HG03175 (cell line): Measurements from ENCODE around the gene PPFIBP2.

Experiments used
- ATAC-seq: cut with Tn5 transposase; IDR thresholded peaks from one replicate; pipeline ENCODE4 v1.9.1; 2021; ENCODE audit warnings: mild to moderate bottlenecking, moderate library complexity; ENCODE audit not compliant: unreplicated experiment

PPFIBP2 gene

GRCh38 chr11:7683571-7683970, 169.8 kb downstream of the PPFIBP2 start:
- ATAC-seq = no peak

DNA sequence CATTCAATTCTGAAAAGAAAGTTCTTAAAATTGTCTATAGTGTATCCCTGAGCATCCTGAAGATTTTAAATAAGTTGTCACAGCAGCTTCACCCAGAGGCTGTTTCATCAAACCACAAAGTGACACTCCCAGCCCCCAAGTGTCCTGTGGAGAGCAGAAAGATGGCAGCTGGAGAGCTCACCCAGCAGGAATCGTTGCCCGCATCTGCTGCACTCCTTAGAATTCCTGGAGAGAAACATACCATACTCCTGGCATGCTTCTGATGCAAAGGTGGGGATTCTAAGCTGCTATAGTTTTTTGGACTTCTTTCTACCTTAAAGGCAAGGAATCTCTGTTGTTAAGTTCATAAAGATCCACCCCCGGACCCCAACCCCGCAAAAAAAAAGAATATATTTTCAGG, 173.0 kb downstream of the PPFIBP2 start:
- ATAC-seq = no peak

- ATAC-seq = no peak
These were observed 173.6 kb downstream of the PPFIBP2 start for GRCh38 chr11:7687386-7687785.

DNA sequence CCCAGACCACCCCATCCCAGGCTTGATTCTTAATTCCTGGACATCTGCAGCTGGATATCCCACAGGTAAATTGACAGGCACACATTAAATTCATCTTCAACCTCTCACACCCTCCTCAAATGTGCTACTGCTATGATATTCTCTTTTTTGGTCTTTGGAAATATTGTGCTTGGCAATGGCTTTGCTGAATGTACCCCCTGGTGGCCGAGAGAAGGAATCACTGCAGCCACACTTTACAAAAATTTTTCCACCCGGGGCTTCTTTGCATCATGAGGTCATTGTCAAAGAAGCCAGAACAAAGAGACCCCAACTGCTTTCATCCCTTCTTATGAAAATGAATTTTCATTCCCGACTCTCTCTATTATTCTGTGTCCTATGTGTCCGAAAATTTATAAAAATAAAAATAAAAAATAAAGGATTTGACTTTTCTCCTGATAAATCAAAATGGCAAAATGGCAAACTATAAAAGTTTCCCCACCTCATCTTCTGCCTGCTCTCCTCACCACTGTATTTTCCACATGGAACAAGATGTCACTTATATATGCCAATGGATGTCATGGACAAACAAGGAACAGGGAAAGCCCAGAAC, 174.5 kb downstream of the PPFIBP2 start:
- peak; percentile 65 for ATAC-seq

GRCh38 chr11:7689239-7689638, 175.4 kb downstream of the PPFIBP2 start:
- ATAC-seq = no peak

GRCh38 chr11:7690648-7691047, 176.8 kb downstream of the PPFIBP2 start:
- peak; percentile 40 for ATAC-seq

DNA sequence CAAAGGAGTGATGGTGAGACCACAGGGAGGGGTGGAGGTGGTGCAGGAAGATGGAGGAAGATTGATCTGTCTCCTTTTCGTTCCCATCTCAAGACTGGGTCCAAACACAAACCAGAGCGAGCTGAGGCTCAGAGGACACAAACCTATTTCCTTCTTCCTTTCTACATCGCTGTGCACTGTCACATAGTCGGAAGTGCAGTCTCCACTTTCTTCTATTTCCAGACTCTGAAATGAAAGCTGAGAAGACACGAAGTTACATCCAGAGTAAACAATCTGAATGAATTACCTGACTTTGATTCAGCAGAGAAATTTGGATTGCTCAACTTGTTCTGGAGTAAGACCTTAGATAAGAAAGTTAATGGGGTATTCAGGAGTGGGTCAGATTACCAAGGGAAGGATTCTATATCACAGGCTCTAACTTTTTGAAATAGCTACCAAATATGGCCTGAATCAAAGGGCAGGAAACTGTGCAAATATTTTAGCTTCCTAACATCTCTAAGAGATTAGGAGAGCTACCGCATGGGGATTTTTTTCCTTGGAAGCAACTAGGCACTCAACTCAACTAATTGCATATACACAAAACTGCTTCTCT, 178.1 kb downstream of the PPFIBP2 start:
- ATAC-seq = no peak

DNA sequence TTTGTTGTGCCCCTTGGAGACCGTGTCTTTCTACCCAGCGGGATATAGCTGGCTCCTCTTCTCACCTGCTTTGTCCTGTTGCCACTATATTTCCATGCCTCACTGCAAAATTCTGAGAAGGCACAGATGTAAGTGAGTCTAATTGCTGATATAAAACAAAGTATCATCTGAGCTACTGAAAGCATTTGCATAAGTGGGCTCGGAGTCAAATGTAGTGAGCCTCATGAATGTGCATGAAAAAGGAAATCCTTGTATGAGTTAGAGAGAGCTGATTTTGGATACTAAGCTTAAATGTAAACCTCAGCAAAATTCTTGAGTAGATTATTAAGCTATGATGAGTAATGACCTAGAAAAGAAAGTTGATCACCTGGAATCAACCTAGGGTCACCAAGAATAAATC, 178.6 kb downstream of the PPFIBP2 start:
- ATAC-seq = no peak

- no peak for ATAC-seq
These were observed 180.4 kb downstream of the PPFIBP2 start for GRCh38 chr11:7694235-7694634.

GRCh38 chr11:7696424-7696823, 182.6 kb downstream of the PPFIBP2 start:
- no peak for ATAC-seq
